ENCODE data around the gene SLC25A44.

SLC25A44 gene

DNA sequence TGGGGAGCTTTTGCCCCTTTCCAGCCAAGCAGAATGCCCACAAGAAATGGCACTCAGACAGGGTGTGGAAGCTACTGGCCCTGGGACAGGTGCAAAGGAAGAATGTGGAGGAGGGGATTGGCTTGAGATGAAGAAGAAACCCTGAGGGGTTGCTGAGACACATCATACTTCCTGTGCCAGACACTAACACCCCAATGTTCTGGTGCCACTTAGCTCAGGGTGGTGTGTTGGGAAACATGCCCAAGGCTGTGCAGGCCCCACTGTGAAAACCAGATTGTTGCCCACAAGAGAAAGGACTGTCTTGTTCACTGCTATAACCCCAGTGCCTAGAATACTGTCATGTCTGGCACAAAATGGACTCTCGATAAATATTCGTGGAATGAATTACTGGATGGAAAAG lies 63.8 kb downstream of the SLC25A44 start:
- TF ChIP-seq EZH2 (optimal IDR thresholded peaks at IDR 0.05; ENCODE audit: low read depth, low read length) (no peak), EZH2phosphoT487 (IDR thresholded peaks at IDR 0.05; ENCODE audit: low read length) (no peak)
- TF ChIP-seq, protein P1, sequence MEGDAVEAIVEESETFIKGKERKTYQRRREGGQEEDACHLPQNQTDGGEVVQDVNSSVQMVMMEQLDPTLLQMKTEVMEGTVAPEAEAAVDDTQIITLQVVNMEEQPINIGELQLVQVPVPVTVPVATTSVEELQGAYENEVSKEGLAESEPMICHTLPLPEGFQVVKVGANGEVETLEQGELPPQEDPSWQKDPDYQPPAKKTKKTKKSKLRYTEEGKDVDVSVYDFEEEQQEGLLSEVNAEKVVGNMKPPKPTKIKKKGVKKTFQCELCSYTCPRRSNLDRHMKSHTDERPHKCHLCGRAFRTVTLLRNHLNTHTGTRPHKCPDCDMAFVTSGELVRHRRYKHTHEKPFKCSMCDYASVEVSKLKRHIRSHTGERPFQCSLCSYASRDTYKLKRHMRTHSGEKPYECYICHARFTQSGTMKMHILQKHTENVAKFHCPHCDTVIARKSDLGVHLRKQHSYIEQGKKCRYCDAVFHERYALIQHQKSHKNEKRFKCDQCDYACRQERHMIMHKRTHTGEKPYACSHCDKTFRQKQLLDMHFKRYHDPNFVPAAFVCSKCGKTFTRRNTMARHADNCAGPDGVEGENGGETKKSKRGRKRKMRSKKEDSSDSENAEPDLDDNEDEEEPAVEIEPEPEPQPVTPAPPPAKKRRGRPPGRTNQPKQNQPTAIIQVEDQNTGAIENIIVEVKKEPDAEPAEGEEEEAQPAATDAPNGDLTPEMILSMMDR (IDR thresholded peaks at IDR 0.05; ENCODE audit: low read length), result no peak
- DNase-seq, result no peak
- Histone ChIP-seq H3K4me2 (ENCODE audit: low read depth, low read length) (no peak overlapping the region), H3K79me2 (ENCODE audit: low read length) (0 out of 2 replicates have a peak, but pooled peaks cover 3% of the 10 kb centered on the region), H3K9me3 (replicated peaks; ENCODE audit: insufficient read depth, low read length) (no peaks in the 10 kb centered on the region), H4K20me1 (ENCODE audit: insufficient read depth, low read length) (no peaks in the 10 kb centered on the region), H3K4me1 (ENCODE audit: low read length) (no peaks in the 10 kb centered on the region), H2AFZ (ENCODE audit: low read length) (no peak overlapping the region), H3K9ac (ENCODE audit: low read length) (no peak overlapping the region), H3K4me3 (ENCODE audit: low read length) (no peak overlapping the region), H3K27ac (ENCODE audit: low read length) (no peak overlapping the region), H3K9me2 (replicated peaks; ENCODE audit: insufficient read depth, low read length) (no peaks in the 10 kb centered on the region), H3F3A (ENCODE audit: insufficient read depth, low read length) (no peaks in the 10 kb centered on the region; the same call in 1 of the 2 replicates), H3K36me3 (replicated peaks; ENCODE audit: insufficient read depth, low read length) (peaks cover 30% of the 10 kb centered on the region), H3K27me3 (replicated peaks; ENCODE audit: insufficient read depth, low read length) (no peaks in the 10 kb centered on the region)

DNA sequence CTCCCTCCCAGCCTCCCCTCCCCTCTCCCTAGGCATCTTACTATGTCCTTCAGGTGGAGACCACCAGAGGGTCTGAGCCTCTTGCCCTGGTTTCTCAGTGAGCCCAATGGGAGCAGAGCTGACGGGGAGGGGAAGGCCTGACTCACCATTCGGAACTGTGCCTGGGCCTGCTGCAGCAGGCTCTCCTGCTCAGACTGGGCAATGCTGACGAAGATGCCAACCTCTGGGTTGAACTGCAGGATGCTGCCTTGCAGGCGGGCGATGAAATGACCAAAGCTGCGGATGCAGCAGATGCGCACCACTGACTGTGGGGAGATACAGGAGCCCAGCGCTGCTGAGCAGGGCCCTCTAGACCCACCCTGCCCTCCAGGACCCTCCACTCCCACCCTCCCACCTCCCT lies 65.0 kb downstream of the SLC25A44 start:
- Histone ChIP-seq H3F3A (ENCODE audit: insufficient read depth, low read length) (no peaks in the 10 kb centered on the region), H4K20me1 (ENCODE audit: insufficient read depth, low read length) (no peaks in the 10 kb centered on the region), H2AFZ (ENCODE audit: low read length) (no peak overlapping the region), H3K27ac (ENCODE audit: low read length) (no peak overlapping the region), H3K27me3 (replicated peaks; ENCODE audit: insufficient read depth, low read length) (no peaks in the 10 kb centered on the region), H3K4me2 (ENCODE audit: low read depth, low read length) (no peak overlapping the region), H3K9me3 (replicated peaks; ENCODE audit: insufficient read depth, low read length) (no peaks in the 10 kb centered on the region), H3K79me2 (ENCODE audit: low read length) (0 out of 2 replicates have a peak, but pooled peaks cover 3% of the 10 kb centered on the region), H3K9ac (ENCODE audit: low read length) (no peak overlapping the region), H3K9me2 (replicated peaks; ENCODE audit: insufficient read depth, low read length) (no peaks in the 10 kb centered on the region), H3K36me3 (replicated peaks; ENCODE audit: insufficient read depth, low read length) (peaks cover 32% of the 10 kb centered on the region), H3K4me3 (ENCODE audit: low read length) (no peak overlapping the region), H3K4me1 (ENCODE audit: low read length) (no peaks in the 10 kb centered on the region)
- TF ChIP-seq EZH2 (optimal IDR thresholded peaks at IDR 0.05; ENCODE audit: low read depth, low read length) (no peak), EZH2phosphoT487 (IDR thresholded peaks at IDR 0.05; ENCODE audit: low read length) (no peak)
- TF ChIP-seq, protein P1 (IDR thresholded peaks at IDR 0.05; ENCODE audit: low read length), result no peak
- DNase-seq, result no peak

DNA sequence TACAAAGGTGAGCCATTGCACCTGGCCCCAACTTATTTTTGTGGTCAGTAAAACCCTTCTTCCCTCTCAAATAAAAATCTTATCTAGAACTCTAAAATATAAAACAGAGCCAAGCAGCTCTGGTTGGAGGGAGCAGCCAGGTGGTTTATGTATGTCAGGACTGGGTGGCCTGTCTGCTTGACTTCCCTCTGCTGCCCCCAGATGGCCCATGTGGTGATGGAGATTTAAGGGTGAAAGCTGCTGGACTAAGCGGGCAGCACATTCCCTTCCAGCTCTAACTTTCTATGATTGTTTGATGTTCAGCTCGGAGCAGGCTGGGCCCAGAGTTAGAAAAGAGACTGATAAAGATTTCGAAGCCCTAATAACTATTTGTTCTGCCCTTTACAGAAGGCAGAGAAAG lies 65.9 kb downstream of the SLC25A44 start:
- Histone ChIP-seq H3K36me3 (replicated peaks; ENCODE audit: insufficient read depth, low read length) (peaks cover 32% of the 10 kb centered on the region), H2AFZ (ENCODE audit: low read length) (no peak overlapping the region), H3K27ac (ENCODE audit: low read length) (no peak overlapping the region), H3K9ac (ENCODE audit: low read length) (no peak overlapping the region), H3K79me2 (ENCODE audit: low read length) (0 out of 2 replicates have a peak, but pooled peaks cover 3% of the 10 kb centered on the region), H3K4me2 (ENCODE audit: low read depth, low read length) (no peak overlapping the region), H3K9me3 (replicated peaks; ENCODE audit: insufficient read depth, low read length) (no peaks in the 10 kb centered on the region), H3K27me3 (replicated peaks; ENCODE audit: insufficient read depth, low read length) (no peaks in the 10 kb centered on the region), H3K4me3 (ENCODE audit: low read length) (no peak overlapping the region), H3K4me1 (ENCODE audit: low read length) (no peaks in the 10 kb centered on the region), H4K20me1 (ENCODE audit: insufficient read depth, low read length) (no peaks in the 10 kb centered on the region), H3K9me2 (replicated peaks; ENCODE audit: insufficient read depth, low read length) (no peaks in the 10 kb centered on the region), H3F3A (ENCODE audit: insufficient read depth, low read length) (no peaks in the 10 kb centered on the region)
- DNase-seq, result no peak
- TF ChIP-seq EZH2phosphoT487 (IDR thresholded peaks at IDR 0.05; ENCODE audit: low read length) (no peak), EZH2 (optimal IDR thresholded peaks at IDR 0.05; ENCODE audit: low read depth, low read length) (no peak)
- TF ChIP-seq, protein P1 (IDR thresholded peaks at IDR 0.05; ENCODE audit: low read length), result peak; percentile 40
